ENCODE measurements around the gene SFSWAP.
"Not testable (repeated sequence)": the region's sequence is repeated elsewhere in the genome, so short reads cannot be mapped to it uniquely, and the experiment has no call there.

SFSWAP gene

GRCh38 chr12:131771965-131772364 lies 61.1 kb downstream of the SFSWAP start:
- Histone ChIP-seq H3K27ac (ENCODE audit: low read depth, low read length) (no peak overlapping the region), H3K9ac (ENCODE audit: low read depth in 1 of 2, low read length in 2 of 2) (no peak overlapping the region), H3K4me1 (ENCODE audit: control insufficient read depth in 1 of 2, insufficient read depth in 2 of 2, low read length in 2 of 2) (no peaks in the 10 kb centered on the region), H3K4me3 (ENCODE audit: low read depth in 1 of 2, low read length in 2 of 2) (no peak overlapping the region), H3K36me3 (ENCODE audit: control insufficient read depth in 1 of 2, insufficient read depth in 2 of 2, low read length in 2 of 2) (peaks cover 25 to 82% of the 10 kb centered on the region in 2 donors), H3K27me3 (ENCODE audit: control insufficient read depth in 1 of 2, insufficient read depth in 2 of 2, low read length in 2 of 2) (no peaks in the 10 kb centered on the region), H3K9me3 (ENCODE audit: control insufficient read depth in 1 of 2, low read length in 2 of 2) (no peaks in the 10 kb centered on the region)

GRCh38 chr12:131773582-131774221 lies 62.8 kb downstream of the SFSWAP start:
- H3K27ac ChIP-seq (ENCODE audit: low read depth, low read length), result no peak overlapping the region
- no peak overlapping the region for H3K9ac ChIP-seq (ENCODE audit: low read depth in 1 of 2, low read length in 2 of 2)
- H3K36me3 ChIP-seq (ENCODE audit: control insufficient read depth in 1 of 2, insufficient read depth in 2 of 2, low read length in 2 of 2), result peaks cover 20 to 76% of the 10 kb centered on the region in 2 donors
- no peaks in the 10 kb centered on the region for H3K9me3 ChIP-seq (ENCODE audit: control insufficient read depth in 1 of 2, low read length in 2 of 2)
- H3K27me3 ChIP-seq (ENCODE audit: control insufficient read depth in 1 of 2, insufficient read depth in 2 of 2, low read length in 2 of 2), result no peaks in the 10 kb centered on the region
- no peaks in the 10 kb centered on the region for H3K4me1 ChIP-seq (ENCODE audit: control insufficient read depth in 1 of 2, insufficient read depth in 2 of 2, low read length in 2 of 2)
- no peak overlapping the region for H3K4me3 ChIP-seq (ENCODE audit: low read depth in 1 of 2, low read length in 2 of 2)

DNA sequence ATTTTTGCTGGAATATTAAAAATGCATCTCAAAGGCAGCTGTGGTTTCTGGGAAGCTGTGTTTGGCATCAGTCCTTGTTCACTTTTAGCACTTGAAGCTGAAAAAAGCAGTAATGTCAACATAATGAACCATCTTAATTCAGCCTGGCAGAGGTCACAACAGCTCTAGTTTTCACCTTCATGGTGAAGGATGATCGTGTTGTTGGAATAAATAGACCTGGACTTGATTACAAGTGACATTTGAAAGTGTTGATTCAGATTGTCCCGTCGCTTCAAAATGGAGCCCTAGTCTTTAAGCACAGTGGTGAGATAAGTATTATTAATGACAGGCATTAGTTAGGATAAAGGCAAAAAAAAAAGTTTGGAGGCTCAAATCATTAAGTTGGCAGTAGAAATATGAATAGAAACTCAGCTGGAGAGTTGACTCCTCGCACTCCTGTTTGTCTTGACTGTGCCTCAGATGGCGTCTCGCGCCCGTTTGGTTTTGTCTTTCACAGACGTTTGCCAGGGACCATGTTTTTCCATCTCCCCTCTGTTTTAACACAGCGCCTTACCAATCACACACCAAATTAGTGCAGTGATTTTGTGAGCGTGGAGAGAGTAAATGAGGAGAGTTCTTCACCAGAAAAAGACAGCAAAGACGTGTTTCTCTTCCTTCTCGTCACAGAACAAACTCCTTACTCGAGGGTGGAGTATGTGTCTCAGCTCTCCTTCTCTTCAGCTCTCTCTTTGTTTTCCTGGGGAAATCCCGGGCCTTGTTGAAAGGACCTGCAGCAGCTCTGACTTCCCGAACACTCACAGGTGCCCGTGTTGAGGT lies 63.9 kb downstream of the SFSWAP start:
- no peaks in the 10 kb centered on the region for H3K9me3 ChIP-seq (ENCODE audit: control insufficient read depth in 1 of 2, low read length in 2 of 2)
- no peak overlapping the region for H3K4me3 ChIP-seq (ENCODE audit: low read depth in 1 of 2, low read length in 2 of 2)
- H3K27ac ChIP-seq (ENCODE audit: low read depth, low read length), result no peak overlapping the region
- peaks cover 22 to 78% of the 10 kb centered on the region in 2 donors for H3K36me3 ChIP-seq (ENCODE audit: control insufficient read depth in 1 of 2, insufficient read depth in 2 of 2, low read length in 2 of 2)
- no peaks in the 10 kb centered on the region for H3K4me1 ChIP-seq (ENCODE audit: control insufficient read depth in 1 of 2, insufficient read depth in 2 of 2, low read length in 2 of 2)
- no peak overlapping the region for H3K9ac ChIP-seq (ENCODE audit: low read depth in 1 of 2, low read length in 2 of 2)
- H3K27me3 ChIP-seq (ENCODE audit: control insufficient read depth in 1 of 2, insufficient read depth in 2 of 2, low read length in 2 of 2), result no peaks in the 10 kb centered on the region

DNA sequence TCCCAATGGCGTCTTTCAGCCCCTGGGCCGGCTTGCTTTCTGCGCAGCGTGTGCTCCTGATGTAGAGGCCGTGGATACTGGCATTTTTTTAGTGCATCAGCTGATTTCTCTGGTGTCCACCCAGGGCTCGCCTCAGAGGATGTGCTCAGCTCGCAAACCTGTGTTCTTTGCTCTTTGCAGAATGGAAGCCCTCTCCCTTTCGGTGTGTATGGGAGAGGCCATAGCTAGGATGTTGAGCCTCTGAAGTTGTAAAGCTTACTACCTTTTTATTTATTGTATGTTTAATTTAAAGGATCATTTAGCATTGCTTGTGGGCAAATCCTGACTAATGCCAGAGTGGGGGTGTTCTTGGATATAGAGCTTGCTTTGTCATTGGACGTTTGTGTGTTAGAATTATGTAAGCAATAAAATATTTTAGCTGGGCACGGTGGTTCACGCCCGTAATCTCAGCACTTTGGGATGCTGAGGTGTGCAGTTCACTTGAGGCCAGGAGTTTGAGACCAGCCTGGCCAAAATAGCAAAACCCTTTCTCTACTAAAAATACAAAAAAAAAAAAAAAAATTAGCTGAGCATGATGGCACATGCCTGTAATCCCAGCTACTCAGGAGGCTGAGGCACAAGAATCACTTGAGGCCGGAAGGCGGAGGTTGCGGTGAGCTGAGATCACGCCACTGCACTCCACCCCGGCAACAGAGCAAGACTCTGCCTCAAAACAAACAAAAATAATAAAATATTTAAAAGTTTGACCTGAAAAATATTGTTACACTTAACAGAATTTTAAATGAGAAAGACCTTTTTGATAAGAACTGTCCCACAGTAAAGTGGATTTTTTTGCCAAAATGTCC lies 64.7 kb downstream of the SFSWAP start:
- peaks cover 15 to 70% of the 10 kb centered on the region in 2 donors for H3K36me3 ChIP-seq (ENCODE audit: control insufficient read depth in 1 of 2, insufficient read depth in 2 of 2, low read length in 2 of 2)

DNA sequence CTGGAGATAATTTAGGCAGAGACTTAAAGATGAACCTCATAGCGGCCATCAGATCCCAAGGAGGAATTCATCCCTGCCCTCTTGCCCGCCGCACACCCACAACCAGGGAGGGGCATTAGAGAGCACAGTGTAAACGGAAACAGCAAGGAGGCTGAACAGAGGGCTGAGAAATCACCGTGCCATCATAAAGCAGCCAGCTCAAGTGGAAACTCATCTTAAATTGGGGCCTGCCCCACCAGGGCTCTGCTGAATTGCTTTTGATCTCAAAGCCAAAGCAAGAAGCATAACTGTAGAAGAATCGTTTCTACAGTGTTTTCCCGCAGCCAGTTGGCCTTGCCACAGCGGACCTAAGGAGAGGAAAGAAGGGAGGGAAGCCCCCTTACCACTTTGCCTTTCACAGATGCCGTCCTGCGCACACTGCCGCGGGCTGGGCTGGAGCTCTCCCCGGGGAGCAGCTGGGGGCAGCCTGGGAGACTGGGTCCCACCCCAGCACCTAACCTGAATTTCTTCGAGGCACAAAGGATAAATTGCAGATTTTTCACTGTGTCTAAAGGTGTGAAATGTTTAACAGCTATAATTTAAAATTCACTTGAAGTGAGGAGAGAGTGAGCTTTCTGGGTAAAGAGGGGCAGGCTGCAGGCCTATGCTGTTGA lies 65.5 kb downstream of the SFSWAP start:
- no peaks in the 10 kb centered on the region for H3K27me3 ChIP-seq (ENCODE audit: control insufficient read depth in 1 of 2, insufficient read depth in 2 of 2, low read length in 2 of 2)
- H3K27ac ChIP-seq (ENCODE audit: low read depth, low read length), result no peak overlapping the region
- peaks cover 11 to 66% of the 10 kb centered on the region in 2 donors for H3K36me3 ChIP-seq (ENCODE audit: control insufficient read depth in 1 of 2, insufficient read depth in 2 of 2, low read length in 2 of 2)
- H3K9ac ChIP-seq (ENCODE audit: low read depth in 1 of 2, low read length in 2 of 2), result no peak overlapping the region
- no peaks in the 10 kb centered on the region for H3K9me3 ChIP-seq (ENCODE audit: control insufficient read depth in 1 of 2, low read length in 2 of 2)
- H3K4me1 ChIP-seq (ENCODE audit: control insufficient read depth in 1 of 2, insufficient read depth in 2 of 2, low read length in 2 of 2), result no peaks in the 10 kb centered on the region
- no peak overlapping the region for H3K4me3 ChIP-seq (ENCODE audit: low read depth in 1 of 2, low read length in 2 of 2)

More for the DNA sequence above, 64.7 kb downstream of the SFSWAP start:
- no peak overlapping the region for H3K4me3 ChIP-seq (ENCODE audit: low read depth in 1 of 2, low read length in 2 of 2)
- no peaks in the 10 kb centered on the region for H3K9me3 ChIP-seq (ENCODE audit: control insufficient read depth in 1 of 2, low read length in 2 of 2)
- no peaks in the 10 kb centered on the region for H3K4me1 ChIP-seq (ENCODE audit: control insufficient read depth in 1 of 2, insufficient read depth in 2 of 2, low read length in 2 of 2)
- H3K9ac ChIP-seq (ENCODE audit: low read depth in 1 of 2, low read length in 2 of 2), result no peak overlapping the region
- H3K27ac ChIP-seq (ENCODE audit: low read depth, low read length), result no peak overlapping the region
- H3K27me3 ChIP-seq (ENCODE audit: control insufficient read depth in 1 of 2, insufficient read depth in 2 of 2, low read length in 2 of 2), result no peaks in the 10 kb centered on the region

GRCh38 chr12:131777269-131777668 lies 66.4 kb downstream of the SFSWAP start:
- not testable (repeated sequence) for H3K4me1 ChIP-seq (ENCODE audit: control insufficient read depth in 1 of 2, insufficient read depth in 2 of 2, low read length in 2 of 2); H3K9ac ChIP-seq (ENCODE audit: low read depth in 1 of 2, low read length in 2 of 2); H3K27me3 ChIP-seq (ENCODE audit: control insufficient read depth in 1 of 2, insufficient read depth in 2 of 2, low read length in 2 of 2); H3K4me3 ChIP-seq (ENCODE audit: low read depth in 1 of 2, low read length in 2 of 2); H3K9me3 ChIP-seq (ENCODE audit: control insufficient read depth in 1 of 2, low read length in 2 of 2); H3K27ac ChIP-seq (ENCODE audit: low read depth, low read length)
- H3K36me3 ChIP-seq (ENCODE audit: control insufficient read depth in 1 of 2, insufficient read depth in 2 of 2, low read length in 2 of 2), result peaks cover 11 to 64% of the 10 kb centered on the region in 2 donors

- no peaks in the 10 kb centered on the region for H3K27me3 ChIP-seq (ENCODE audit: control insufficient read depth in 1 of 2, insufficient read depth in 2 of 2, low read length in 2 of 2)
- H3K9ac ChIP-seq (ENCODE audit: low read depth in 1 of 2, low read length in 2 of 2), result no peak overlapping the region
- no peaks in the 10 kb centered on the region for H3K9me3 ChIP-seq (ENCODE audit: control insufficient read depth in 1 of 2, low read length in 2 of 2)
- H3K36me3 ChIP-seq (ENCODE audit: control insufficient read depth in 1 of 2, insufficient read depth in 2 of 2, low read length in 2 of 2), result peaks cover 13 to 50% of the 10 kb centered on the region in 2 donors
- H3K4me1 ChIP-seq (ENCODE audit: control insufficient read depth in 1 of 2, insufficient read depth in 2 of 2, low read length in 2 of 2), result no peaks in the 10 kb centered on the region
- H3K27ac ChIP-seq (ENCODE audit: low read depth, low read length), result no peak overlapping the region
- no peak overlapping the region for H3K4me3 ChIP-seq (ENCODE audit: low read depth in 1 of 2, low read length in 2 of 2)
These were observed 68.1 kb downstream of the SFSWAP start for GRCh38 chr12:131779027-131779426.

GRCh38 chr12:131782061-131782460 lies 71.2 kb downstream of the SFSWAP start:
- peaks cover 17 to 59% of the 10 kb centered on the region in 2 donors for H3K36me3 ChIP-seq (ENCODE audit: control insufficient read depth in 1 of 2, insufficient read depth in 2 of 2, low read length in 2 of 2)
- H3K4me3 ChIP-seq (ENCODE audit: low read depth in 1 of 2, low read length in 2 of 2), result no peak overlapping the region
- H3K4me1 ChIP-seq (ENCODE audit: control insufficient read depth in 1 of 2, insufficient read depth in 2 of 2, low read length in 2 of 2), result no peaks in the 10 kb centered on the region
- no peaks in the 10 kb centered on the region for H3K27me3 ChIP-seq (ENCODE audit: control insufficient read depth in 1 of 2, insufficient read depth in 2 of 2, low read length in 2 of 2)
- H3K9me3 ChIP-seq (ENCODE audit: control insufficient read depth in 1 of 2, low read length in 2 of 2), result no peaks in the 10 kb centered on the region
- no peak overlapping the region for H3K9ac ChIP-seq (ENCODE audit: low read depth in 1 of 2, low read length in 2 of 2)
- no peak overlapping the region for H3K27ac ChIP-seq (ENCODE audit: low read depth, low read length)

DNA sequence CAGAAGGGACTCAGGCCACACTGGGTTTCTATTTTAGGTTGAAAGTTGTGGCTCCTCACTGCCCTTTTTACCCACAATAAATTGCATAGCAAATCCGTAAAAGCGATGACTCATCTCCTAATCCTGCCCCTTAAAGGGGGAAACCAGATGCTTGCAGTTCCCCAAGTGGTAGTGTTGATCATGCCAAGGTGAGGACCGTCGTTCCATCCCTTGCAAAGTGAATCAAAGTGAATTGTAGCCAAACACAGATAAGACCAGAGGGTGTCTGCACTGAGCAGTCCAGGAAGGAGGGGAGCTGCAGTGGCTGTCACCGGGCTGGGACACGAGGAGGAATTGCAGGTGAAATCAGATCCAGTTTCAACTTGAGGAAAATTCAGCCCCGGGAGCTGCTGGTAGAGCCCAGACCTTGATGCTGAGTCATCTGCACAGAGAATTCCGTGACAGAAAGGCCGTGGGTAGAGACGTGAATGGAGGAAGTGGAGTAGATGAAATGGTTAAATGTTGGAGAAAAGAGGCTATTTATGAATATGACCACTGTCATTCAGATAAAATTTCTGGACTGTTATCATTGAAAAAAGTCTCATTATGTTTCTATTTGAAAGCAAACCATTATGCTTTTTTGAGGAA lies 73.1 kb downstream of the SFSWAP start:
- H3K27me3 ChIP-seq (ENCODE audit: control insufficient read depth in 1 of 2, insufficient read depth in 2 of 2, low read length in 2 of 2), result no peaks in the 10 kb centered on the region
- no peaks in the 10 kb centered on the region for H3K4me1 ChIP-seq (ENCODE audit: control insufficient read depth in 1 of 2, insufficient read depth in 2 of 2, low read length in 2 of 2)
- H3K4me3 ChIP-seq (ENCODE audit: low read depth in 1 of 2, low read length in 2 of 2), result no peak overlapping the region
- H3K36me3 ChIP-seq (ENCODE audit: control insufficient read depth in 1 of 2, insufficient read depth in 2 of 2, low read length in 2 of 2), result peaks cover 18 to 63% of the 10 kb centered on the region in 2 donors
- H3K9me3 ChIP-seq (ENCODE audit: control insufficient read depth in 1 of 2, low read length in 2 of 2), result no peaks in the 10 kb centered on the region
- no peak overlapping the region for H3K27ac ChIP-seq (ENCODE audit: low read depth, low read length)
- H3K9ac ChIP-seq (ENCODE audit: low read depth in 1 of 2, low read length in 2 of 2), result no peak overlapping the region

All from duodenal mucosa (tissue), 2 donors.